OCI-LY7 (cell line): Measurements from ENCODE around the gene TK1. TPM values are rescaled to one million over a fixed set of nuclear protein-coding genes. Genes with fewer than 3 reads are reported as not detected.

Source experiments
- BruUV-seq: library from RNA; stranded (reverse); fragments of 400-500 nt; replicated peaks from 2 replicates; lab custom pipeline; 2021; lab: Mats Ljungman, UMichigan
- CTCF ChIA-PET: fragments of 300-600 bp; sonication (Branson Sonifier 250); formaldehyde crosslinking; loops from one replicate; lab custom pipeline; 2022; ENCODE audit warnings: antibody characterized with exemption; ENCODE audit not compliant: unreplicated experiment; lab: Charles Lee
- POLR2A ChIA-PET: fragments of 300-600 bp; sonication (Branson Sonifier 250); formaldehyde crosslinking; loops from one replicate; lab custom pipeline; 2022; ENCODE audit warnings: antibody characterized with exemption; lab: Charles Lee
- DNase-seq: peaks from one replicate; pipeline ENCODE4 v3.0.0-alpha.2; 2015; ENCODE audit warnings: low spot score
- H2AFZ ChIP-seq: fragments of 200-600 bp; sonication (generic), shearing (Covaris generic); 2 replicates; pipeline ENCODE4 v1.6.1; 2014; ENCODE audit warnings: mild to moderate bottlenecking, antibody characterized with exemption, low read length, moderate library complexity
- H3K27ac ChIP-seq: fragments of 200-600 bp; sonication (generic); 2 replicates; pipeline ENCODE4 v1.5.1; 2014; ENCODE audit warnings: mixed run types, low read depth, mild to moderate bottlenecking, moderate library complexity, low read length, inconsistent platforms; ENCODE audit not compliant: poor library complexity, severe bottlenecking
- H3K36me3 ChIP-seq: fragments of 200-600 bp; sonication (generic); 2 replicates; pipeline ENCODE4 v1.6.1; 2014; ENCODE audit warnings: mild to moderate bottlenecking, antibody characterized with exemption, low read length, moderate library complexity, mixed read lengths; ENCODE audit not compliant: insufficient read depth
- H3K4me1 ChIP-seq: fragments of 200-600 bp; sonication (generic); 2 replicates; pipeline ENCODE4 v1.5.1; 2014; ENCODE audit warnings: mild to moderate bottlenecking, low read length; ENCODE audit not compliant: insufficient read depth, poor library complexity, severe bottlenecking
- H3K4me2 ChIP-seq: fragments of 200-600 bp; sonication (generic); 2 replicates; pipeline ENCODE4 v1.6.1; 2014; ENCODE audit warnings: mild to moderate bottlenecking, low read length
- H3K4me3 ChIP-seq: fragments of 200-600 bp; sonication (generic); 2 replicates; pipeline ENCODE4 v1.5.1; 2014; ENCODE audit warnings: mild to moderate bottlenecking, low read depth, low read length; ENCODE audit not compliant: poor library complexity, severe bottlenecking
- H3K79me2 ChIP-seq: fragments of 200-600 bp; sonication (generic); 2 replicates; pipeline ENCODE4 v1.6.1; 2016; ENCODE audit warnings: low read depth, mild to moderate bottlenecking, low read length, moderate library complexity, mixed read lengths; ENCODE audit not compliant: insufficient read depth
- H3K9me2 ChIP-seq: fragments of 200-600 bp; sonication (generic); 2 replicates; pipeline ENCODE4 v1.6.1; 2016; ENCODE audit warnings: mild to moderate bottlenecking, low read length, mixed read lengths; ENCODE audit not compliant: insufficient read depth
- H3K9me3 ChIP-seq: fragments of 200-600 bp; sonication (generic); 2 replicates; pipeline ENCODE4 v1.6.1; 2014; ENCODE audit warnings: mild to moderate bottlenecking, mixed run types, low read length, mixed read lengths
- H4K20me1 ChIP-seq: fragments of 200-600 bp; sonication (generic); 2 replicates; pipeline ENCODE4 v1.6.1; 2014; ENCODE audit warnings: mild to moderate bottlenecking, antibody characterized with exemption, low read length, moderate library complexity, mixed read lengths; ENCODE audit not compliant: insufficient read depth
- EZH2phosphoT487 ChIP-seq: fragments of 200-600 bp; sonication (generic); IDR thresholded peaks from 2 replicates; pipeline ENCODE4 v1.6.1; 2018; ENCODE audit warnings: low read depth, borderline replicate concordance, mild to moderate bottlenecking, mixed run types, antibody characterized with exemption, low read length, moderate library complexity, mixed read lengths
- intact Hi-C: fragments of 100-400 bp; cut with micrococcal nuclease; formaldehyde crosslinking; loops from one replicate; pipeline ENCODE4 v1.10.0; 2022; ENCODE audit not compliant: unreplicated experiment
- total RNA-seq, 2 experiments: library from RNA; depleted of rRNA in 1 of 2; stranded (reverse); fragments of >200 nt in 1 of 2; shearing (Covaris generic) in 1 of 2; gene quantifications; 2 replicates each; pipeline ENCODE4 v1.2.3, GENCODE V29; 2014 to 2022
- TF ChIP-seq, protein P1 (sequence below): fragments of 200-600 bp; sonication (generic); conservative IDR thresholded peaks from 2 replicates; pipeline ENCODE4 v1.5.1; 2014; ENCODE audit warnings: mild to moderate bottlenecking, antibody characterized with exemption, low read length, moderate library complexity, mixed read lengths

The TK1 gene
- total RNA-seq, 2 experiments from 2014 or later = 108 to 149 TPM

DNA sequence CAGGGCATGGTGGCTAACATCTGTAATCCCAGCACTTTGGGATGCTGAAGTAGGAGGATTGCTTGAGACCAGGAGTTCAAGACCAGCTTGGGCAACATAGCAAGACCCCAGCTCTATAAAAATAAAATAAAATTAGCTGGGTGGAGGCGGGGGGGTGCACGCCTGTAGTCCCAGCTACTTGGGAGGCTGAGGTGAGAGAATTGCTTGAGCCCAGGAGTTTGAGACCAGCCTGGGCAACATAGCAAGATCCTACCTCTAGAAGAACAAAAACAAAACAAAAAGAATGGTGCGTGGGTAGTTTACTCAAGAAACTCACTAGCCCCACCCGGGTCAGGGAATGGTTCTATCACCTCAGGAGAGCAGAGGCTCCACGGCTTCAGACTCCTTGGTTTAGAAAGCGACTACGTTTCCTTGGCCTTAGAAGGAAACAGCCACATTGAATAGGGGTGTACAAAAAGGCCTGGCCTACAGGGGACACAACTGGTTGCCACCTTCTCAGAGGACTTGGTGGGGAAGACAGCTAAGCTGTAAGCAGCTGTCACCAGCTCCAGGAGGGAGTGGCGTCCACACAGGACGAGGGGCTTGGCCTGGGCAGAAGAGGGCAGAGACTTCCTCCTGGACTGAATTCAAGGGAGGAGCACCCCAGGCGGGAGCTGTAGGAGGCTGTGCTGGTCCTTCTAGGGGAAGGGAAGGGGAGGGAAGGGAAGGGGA lies 716 bp downstream of the TK1 start:
- H3K36me3 ChIP-seq = peaks cover 49% of the 10 kb centered on the region
- no TSS peak for BruUV-seq
- H3K9me3 ChIP-seq = no peaks in the 10 kb centered on the region
- intact Hi-C loops = loop anchor here (2.0 kb wide), 1 partner anchor 61 kb away; no protein-coding TSS in a partner anchor
- peaks cover 58% of the 10 kb centered on the region for H3K4me1 ChIP-seq
- H3K4me3 ChIP-seq = peak overlapping the region; percentile 76
- no peak overlapping the region for H3K27ac ChIP-seq
- peak; percentile 53 for DNase-seq
- peaks cover 3% of the 10 kb centered on the region; the same call in 1 of the 2 replicates for H4K20me1 ChIP-seq
- H3K79me2 ChIP-seq = peaks cover 54% of the 10 kb centered on the region
- H2AFZ ChIP-seq = no peak overlapping the region
- peak overlapping the region; percentile 84 for H3K4me2 ChIP-seq
- no peaks in the 10 kb centered on the region for H3K9me2 ChIP-seq
- ChIA-PET POLR2A (interaction anchor here (0.6 to 1.7 kb wide), 8 partner anchors 10 to 71 kb away, joined by 3 to 6 read pairs (median 3); partner anchors contain the start of gene TMC6), CTCF (interaction anchor here (0.6 to 1.6 kb wide), 4 partner anchors 10 to 1771 kb away, joined by 3 to 5 read pairs (median 4); partner anchors contain the start of gene TMC8)
- no peak for TF ChIP-seq EZH2phosphoT487
- TF ChIP-seq, protein P1, sequence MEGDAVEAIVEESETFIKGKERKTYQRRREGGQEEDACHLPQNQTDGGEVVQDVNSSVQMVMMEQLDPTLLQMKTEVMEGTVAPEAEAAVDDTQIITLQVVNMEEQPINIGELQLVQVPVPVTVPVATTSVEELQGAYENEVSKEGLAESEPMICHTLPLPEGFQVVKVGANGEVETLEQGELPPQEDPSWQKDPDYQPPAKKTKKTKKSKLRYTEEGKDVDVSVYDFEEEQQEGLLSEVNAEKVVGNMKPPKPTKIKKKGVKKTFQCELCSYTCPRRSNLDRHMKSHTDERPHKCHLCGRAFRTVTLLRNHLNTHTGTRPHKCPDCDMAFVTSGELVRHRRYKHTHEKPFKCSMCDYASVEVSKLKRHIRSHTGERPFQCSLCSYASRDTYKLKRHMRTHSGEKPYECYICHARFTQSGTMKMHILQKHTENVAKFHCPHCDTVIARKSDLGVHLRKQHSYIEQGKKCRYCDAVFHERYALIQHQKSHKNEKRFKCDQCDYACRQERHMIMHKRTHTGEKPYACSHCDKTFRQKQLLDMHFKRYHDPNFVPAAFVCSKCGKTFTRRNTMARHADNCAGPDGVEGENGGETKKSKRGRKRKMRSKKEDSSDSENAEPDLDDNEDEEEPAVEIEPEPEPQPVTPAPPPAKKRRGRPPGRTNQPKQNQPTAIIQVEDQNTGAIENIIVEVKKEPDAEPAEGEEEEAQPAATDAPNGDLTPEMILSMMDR = no peak

DNA sequence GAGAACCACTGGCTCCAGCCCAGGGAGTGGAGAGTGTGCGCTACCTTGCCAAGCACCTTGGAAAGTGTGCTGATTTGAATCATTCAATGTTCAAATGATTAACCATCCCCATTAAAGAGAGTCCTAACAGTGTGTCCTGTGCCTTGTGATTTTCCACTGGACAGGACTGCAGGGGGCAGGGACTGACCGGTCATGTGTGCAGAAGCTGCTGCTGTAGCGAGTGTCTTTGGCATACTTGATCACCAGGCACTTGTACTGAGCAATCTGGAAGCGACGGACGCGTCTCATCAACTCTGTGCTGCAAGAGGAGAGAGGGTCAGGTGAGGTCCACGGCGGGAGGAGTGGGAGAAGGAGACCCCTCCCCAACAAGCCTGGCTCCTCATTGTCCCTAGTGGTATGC lies 2.0 kb downstream of the TK1 start:
- Histone ChIP-seq H3K9me3 (no peaks in the 10 kb centered on the region), H3K79me2 (peaks cover 41% of the 10 kb centered on the region), H3K4me1 (peaks cover 57% of the 10 kb centered on the region), H3K4me3 (peak overlapping the region; percentile 76), H3K27ac (no peak overlapping the region), H3K36me3 (peaks cover 48% of the 10 kb centered on the region), H3K9me2 (no peaks in the 10 kb centered on the region), H2AFZ (no peak overlapping the region), H4K20me1 (peaks cover 3% of the 10 kb centered on the region; the same call in 1 of the 2 replicates), H3K4me2 (peak overlapping the region; percentile 84)
- BruUV-seq = no TSS peak
- intact Hi-C loops = no loop called here
- POLR2A ChIA-PET = no interaction called here
- no peak for DNase-seq
- no peak for TF ChIP-seq EZH2phosphoT487
- TF ChIP-seq, protein P1 = no peak
- CTCF ChIA-PET = no interaction called here

DNA sequence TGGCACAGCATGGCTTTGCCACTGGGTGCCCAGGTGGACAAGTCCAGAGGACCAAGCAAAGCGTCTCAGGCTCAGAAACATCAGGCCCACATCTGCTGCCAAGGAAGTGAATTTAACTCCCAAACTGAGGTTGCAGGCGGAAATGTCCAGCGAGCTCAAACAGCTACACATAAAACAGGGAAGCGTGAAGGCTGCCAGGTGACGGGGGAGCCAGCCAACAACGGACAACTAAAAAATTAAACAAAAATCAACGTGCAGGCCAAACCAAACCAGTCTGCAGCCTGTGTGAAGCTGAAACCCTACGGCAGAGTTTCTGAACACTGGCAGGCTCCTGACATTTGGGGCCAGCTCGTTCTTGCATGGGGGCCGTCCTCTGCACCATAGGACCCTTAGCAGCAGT lies 2.5 kb downstream of the TK1 start:
- intact Hi-C loops = no loop called here
- H3K9me2 ChIP-seq = no peaks in the 10 kb centered on the region
- peaks cover 3% of the 10 kb centered on the region; the same call in 1 of the 2 replicates for H4K20me1 ChIP-seq
- TF ChIP-seq, protein P1 = no peak
- TF ChIP-seq EZH2phosphoT487 = no peak
- ChIA-PET CTCF (interaction anchor here (0.6 kb wide), 1 partner anchor 9 kb away, joined by 3 read pairs; no protein-coding TSS in a partner anchor), POLR2A (no interaction called here)
- H3K9me3 ChIP-seq = no peaks in the 10 kb centered on the region
- no peak overlapping the region for H2AFZ ChIP-seq
- H3K27ac ChIP-seq = no peak overlapping the region
- DNase-seq = no peak
- H3K4me3 ChIP-seq = peak overlapping the region; percentile 76
- H3K36me3 ChIP-seq = peaks cover 48% of the 10 kb centered on the region
- peak overlapping the region; percentile 84 for H3K4me2 ChIP-seq
- H3K4me1 ChIP-seq = peaks cover 53% of the 10 kb centered on the region
- no TSS peak for BruUV-seq
- H3K79me2 ChIP-seq = peaks cover 36% of the 10 kb centered on the region
